ENCODE results near the gene LY6G5C.

The LY6G5C gene

GRCh38 chr6:31669676-31670075 lies 11.2 kb downstream of the LY6G5C start, which contains the start of gene LY6G5B:
Gene LY6G5B (plus strand): TSS chr6:31669976. CDS start chr6:31670951, 975 bp downstream.
- no peak within 1 kb of the TSS for H3K4me3 ChIP-seq (ENCODE audit: low read depth, low read length)
- TF ChIP-seq CTCF (IDR thresholded peaks at IDR 0.05; ENCODE audit: low read depth, low read length): no peak
- TF ChIP-seq MYC (IDR thresholded peaks at IDR 0.05; ENCODE audit: low read depth, low read length): no peak
- TF ChIP-seq MAX (IDR thresholded peaks at IDR 0.05; ENCODE audit: low read depth, low read length): no peak
- TF ChIP-seq POLR2A (IDR thresholded peaks at IDR 0.05; ENCODE audit: extremely low read depth, insufficient read length): no peak
- no peak for DNase-seq (ENCODE audit: low read depth)

GRCh38 chr6:31666337-31666965 lies 14.4 kb downstream of the LY6G5C start:
- TF ChIP-seq CTCF (IDR thresholded peaks at IDR 0.05; ENCODE audit: low read depth, low read length) (no peak), MYC (IDR thresholded peaks at IDR 0.05; ENCODE audit: low read depth, low read length) (no peak), MAX (IDR thresholded peaks at IDR 0.05; ENCODE audit: low read depth, low read length) (no peak), POLR2A (IDR thresholded peaks at IDR 0.05; ENCODE audit: extremely low read depth, insufficient read length) (no peak)
- peak overlapping the region; percentile 87 for H3K4me3 ChIP-seq (ENCODE audit: low read depth, low read length)
- no peak for DNase-seq (ENCODE audit: low read depth)

- H3K4me3 ChIP-seq (ENCODE audit: low read depth, low read length): peak within 1 kb of the TSS; percentile 87
- TF ChIP-seq MYC (IDR thresholded peaks at IDR 0.05; ENCODE audit: low read depth, low read length) (peak; percentile 78), POLR2A (IDR thresholded peaks at IDR 0.05; ENCODE audit: extremely low read depth, insufficient read length) (peak; percentile 76), MAX (IDR thresholded peaks at IDR 0.05; ENCODE audit: low read depth, low read length) (no peak; the same call in 1 of the 2 replicates), CTCF (IDR thresholded peaks at IDR 0.05; ENCODE audit: low read depth, low read length) (no peak)
- peak; percentile 100 for DNase-seq (ENCODE audit: low read depth)
These were observed 15.1 kb downstream of the LY6G5C start, which contains the start of gene CSNK2B for GRCh38 chr6:31665501-31666336. Gene CSNK2B (plus strand): TSS chr6:31666080. CDS start chr6:31666832, 752 bp downstream.

- DNase-seq (ENCODE audit: low read depth): peak; percentile 99
- peak within 1 kb of the TSS; percentile 87 for H3K4me3 ChIP-seq (ENCODE audit: low read depth, low read length)
- peak; percentile 17 for TF ChIP-seq POLR2A (IDR thresholded peaks at IDR 0.05; ENCODE audit: extremely low read depth, insufficient read length)
- TF ChIP-seq MAX (IDR thresholded peaks at IDR 0.05; ENCODE audit: low read depth, low read length): peak; percentile 72
- TF ChIP-seq CTCF (IDR thresholded peaks at IDR 0.05; ENCODE audit: low read depth, low read length): no peak
- peak; percentile 72 for TF ChIP-seq MYC (IDR thresholded peaks at IDR 0.05; ENCODE audit: low read depth, low read length)
These were observed 15.9 kb downstream of the LY6G5C start, which contains the start of gene GPANK1 for GRCh38 chr6:31664790-31665500. Gene GPANK1 (minus strand): TSS chr6:31664997. CDS start chr6:31664478, 519 bp downstream.

Measured in NB4 (cell line).